Measurements from ENCODE around the gene SLC47A2.

SLC47A2 gene

GRCh38 chr17:19726631-19727376 is 10.4 kb upstream of the SLC47A2 start:
- no peak for TF ChIP-seq CTCF (IDR thresholded peaks at IDR 0.05; ENCODE audit: borderline replicate concordance, insufficient read depth, low read depth, low read length)
- no peak overlapping the region for H3K4me3 ChIP-seq (ENCODE audit: low read depth, low read length)

DNA sequence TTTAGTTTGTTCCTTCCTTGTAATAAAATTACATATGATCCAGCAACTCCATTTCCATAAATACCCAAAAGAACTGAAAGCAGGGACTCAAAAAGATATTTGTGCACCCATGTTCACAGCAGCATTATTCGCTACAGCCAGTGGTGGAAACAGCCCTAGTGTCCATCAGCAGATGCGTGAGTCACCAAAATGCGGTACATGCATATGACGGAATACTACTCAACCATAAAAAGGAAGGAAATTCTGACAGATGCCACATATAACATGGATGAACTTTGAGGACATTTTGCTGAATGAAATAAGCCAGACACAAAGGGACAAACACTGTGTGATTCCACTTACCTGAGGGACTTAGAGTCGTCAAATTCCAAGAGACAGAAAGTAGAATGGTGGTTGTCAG is 9.1 kb upstream of the SLC47A2 start:
- no peak for TF ChIP-seq CTCF (IDR thresholded peaks at IDR 0.05; ENCODE audit: borderline replicate concordance, insufficient read depth, low read depth, low read length)
- no peak overlapping the region for H3K4me3 ChIP-seq (ENCODE audit: low read depth, low read length)

DNA sequence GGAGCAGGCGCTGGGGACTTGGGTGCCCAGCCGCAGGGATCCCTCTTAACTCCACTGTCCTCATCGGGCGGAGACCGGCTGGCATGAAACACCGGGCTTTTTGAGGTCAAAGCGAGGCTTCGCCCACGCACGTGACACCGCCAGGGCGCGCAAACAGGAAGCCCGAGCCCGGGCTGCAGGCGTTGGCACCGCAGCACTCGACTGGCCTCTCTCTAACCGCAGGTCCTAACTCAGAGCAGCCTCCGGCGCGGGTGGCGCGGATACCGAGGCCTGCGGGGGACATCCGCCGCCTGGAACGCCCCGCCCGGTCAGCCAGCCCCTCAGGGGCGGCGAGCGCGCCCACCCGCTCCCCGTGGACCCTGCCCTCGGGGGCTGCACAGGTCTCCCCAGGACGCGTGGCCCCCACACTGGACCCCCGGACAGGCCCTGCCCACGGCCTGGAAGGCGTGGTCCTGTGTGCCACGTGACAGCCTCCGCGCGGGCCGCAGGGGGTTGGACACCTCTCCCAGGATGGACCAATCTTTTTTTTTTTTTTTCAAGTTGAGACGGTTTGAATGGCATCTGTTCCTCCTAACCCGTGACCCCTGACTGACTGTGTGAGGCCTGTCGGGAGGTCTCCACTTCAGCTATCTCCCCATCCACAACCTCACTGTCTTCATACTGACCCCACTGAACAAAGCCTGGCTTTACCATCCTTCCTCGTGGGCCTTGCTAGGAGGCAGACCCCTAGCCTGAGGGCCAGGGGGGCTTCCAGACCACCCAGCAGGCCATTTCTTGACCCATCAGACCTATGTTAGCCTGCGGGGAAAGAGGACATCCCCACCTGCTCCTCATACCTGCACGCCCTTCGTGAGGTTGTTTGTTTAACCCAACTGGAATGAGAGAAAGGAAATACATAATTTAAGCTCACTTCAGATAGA is 8.4 kb upstream of the SLC47A2 start:
- H3K4me3 ChIP-seq (ENCODE audit: low read depth, low read length), result no peak overlapping the region
- no peak for TF ChIP-seq CTCF (IDR thresholded peaks at IDR 0.05; ENCODE audit: borderline replicate concordance, insufficient read depth, low read depth, low read length)

DNA sequence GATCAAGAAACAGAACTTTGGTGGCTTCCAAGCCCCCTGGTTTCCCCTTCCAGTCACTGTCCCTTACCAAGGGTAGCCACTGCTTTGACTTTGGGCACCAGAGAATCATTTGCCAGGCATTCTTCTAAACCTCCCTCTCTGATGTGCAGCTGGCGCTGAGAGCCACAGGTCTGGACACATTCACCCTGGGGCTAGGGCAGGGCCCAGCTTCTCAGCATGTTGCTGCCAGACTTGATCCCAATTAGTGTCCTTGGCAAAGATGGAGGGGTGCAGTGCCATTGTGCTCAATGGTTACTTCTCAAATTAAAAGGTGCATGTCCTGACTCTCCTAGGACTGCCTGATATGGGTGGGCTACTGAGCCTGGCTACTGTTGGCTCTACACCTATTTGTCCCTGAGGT is 7.6 kb upstream of the SLC47A2 start:
- H3K4me3 ChIP-seq (ENCODE audit: low read depth, low read length), result no peak overlapping the region
- TF ChIP-seq CTCF (IDR thresholded peaks at IDR 0.05; ENCODE audit: borderline replicate concordance, insufficient read depth, low read depth, low read length), result no peak

- H3K4me3 ChIP-seq (ENCODE audit: low read depth, low read length), result no peak overlapping the region
- TF ChIP-seq CTCF (IDR thresholded peaks at IDR 0.05; ENCODE audit: borderline replicate concordance, insufficient read depth, low read depth, low read length), result no peak
Measured at GRCh38 chr17:19720631-19721426, 4.4 kb upstream of the SLC47A2 start.

GRCh38 chr17:19720210-19720475 is 3.8 kb upstream of the SLC47A2 start:
- H3K4me3 ChIP-seq (ENCODE audit: low read depth, low read length), result no peak overlapping the region
- no peak for TF ChIP-seq CTCF (IDR thresholded peaks at IDR 0.05; ENCODE audit: borderline replicate concordance, insufficient read depth, low read depth, low read length)
